HCT116 (cell line): ENCODE measurements around the gene FAM241A. TPM values are rescaled to one million over a fixed set of nuclear protein-coding genes. Genes with fewer than 3 reads are reported as not detected.

Experiments
- ATAC-seq: fragments of 200-7000 bp; cut with Tn5 transposase; 2 replicates; pipeline ENCODE4 v1.9.1; 2020; ENCODE audit warnings: mild to moderate bottlenecking, moderate library complexity
- BruUV-seq: library from RNA; stranded (reverse); fragments of 400-500 nt; replicated peaks from 2 replicates; lab custom pipeline; 2021; lab: Mats Ljungman, UMichigan
- CTCF ChIA-PET: fragments of 300-600 bp; sonication (Branson Sonifier 250); formaldehyde crosslinking; loops from one replicate; lab custom pipeline; 2021; ENCODE audit warnings: antibody characterized with exemption; lab: Charles Lee
- POLR2A ChIA-PET: fragments of 300-600, 350-600 bp; sonication (Branson Sonifier 250); formaldehyde crosslinking; loops from one replicate; lab custom pipeline; 2021; ENCODE audit warnings: antibody characterized with exemption; lab: Charles Lee
- RAD21 ChIA-PET, 2 experiments: fragments of 300-600 bp; sonication (Branson Sonifier 250); formaldehyde crosslinking; loops; one replicate each; lab custom pipeline; 2023; ENCODE audit warnings: low total read pairs in 2 of 2; ENCODE audit not compliant: uncharacterized antibody in 2 of 2, unreplicated experiment in 2 of 2, low non-redundant PET in 1 of 2; lab: Charles Lee
- DNase-seq: peaks from one replicate; pipeline ENCODE4 v3.0.0-alpha.2; 2010; ENCODE audit warnings: low read depth, low spot score
- H2AFZ ChIP-seq: fragments of 200-600 bp; shearing (Covaris generic), sonication (generic); 2 replicates; pipeline ENCODE4 v1.6.1; 2017; ENCODE audit warnings: low read depth, mixed run types, mixed read lengths, antibody characterized with exemption, low read length; ENCODE audit not compliant: poor library complexity, severe bottlenecking
- H3K27ac ChIP-seq: 2 replicates; pipeline ENCODE4 v1.5.1; 2012; ENCODE audit warnings: low read depth, low read length
- H3K27me3 ChIP-seq: fragments of 200-600 bp; sonication (generic); 2 replicates; pipeline ENCODE4 v1.6.1; 2016; ENCODE audit warnings: mixed run types, low read length, mixed read lengths; ENCODE audit not compliant: insufficient read depth
- H3K36me3 ChIP-seq, 2 experiments: fragments of 200-500 bp in 1 of 2; fragments of 200-600 bp in 1 of 2; sonication (Bioruptor generic) in 1 of 2; sonication (generic) in 1 of 2; 2 replicates each; pipeline versions ENCODE4 v1.5.1 to v1.6.1; 2014 to 2016; ENCODE audit warnings: low read length in 2 of 2, inconsistent platforms in 1 of 2, mixed read lengths in 1 of 2, mixed run types in 1 of 2; ENCODE audit not compliant: insufficient read depth in 2 of 2, control insufficient read depth in 1 of 2
- H3K4me1 ChIP-seq, 2 experiments: fragments of 200-600 bp in 1 of 2; sonication (generic) in 1 of 2; 2 replicates each; pipeline versions ENCODE4 v1.5.1 to v1.6.1; 2012 to 2017; ENCODE audit warnings: low read length in 2 of 2, inconsistent platforms in 1 of 2, mild to moderate bottlenecking in 1 of 2, mixed read lengths in 1 of 2, mixed run types in 1 of 2, moderate library complexity in 1 of 2; ENCODE audit not compliant: insufficient read depth in 2 of 2, control insufficient read depth in 1 of 2
- H3K4me2 ChIP-seq: fragments of 200-600 bp; sonication (generic); 2 replicates; pipeline ENCODE4 v1.6.1; 2017; ENCODE audit warnings: mixed run types, low read length, mixed read lengths
- H3K4me3 ChIP-seq, 2 experiments: fragments of 200-600 bp in 1 of 2; sonication (generic) in 1 of 2; replicated peaks in 1 of 2; 2 replicates each; pipeline ENCODE4 v1.5.1; 2011 to 2016; ENCODE audit warnings: low read length in 2 of 2, control low read depth in 1 of 2, low read depth in 1 of 2, mild to moderate bottlenecking in 1 of 2, mixed read lengths in 1 of 2, mixed run types in 1 of 2
- H3K79me2 ChIP-seq: fragments of 200-600 bp; sonication (generic); 2 replicates; pipeline ENCODE4 v1.6.1; 2017; ENCODE audit warnings: mild to moderate bottlenecking, mixed run types, low read length, moderate library complexity, mixed read lengths; ENCODE audit not compliant: insufficient read depth
- H3K9ac ChIP-seq: fragments of 200-600 bp; sonication (generic); 2 replicates; pipeline ENCODE4 v1.6.1; 2016; ENCODE audit warnings: low read length, mixed read lengths
- H3K9me2 ChIP-seq: fragments of 200-600 bp; sonication (generic), shearing (Covaris generic); 2 replicates; pipeline ENCODE4 v1.6.1; 2017; ENCODE audit warnings: mixed run types, mild to moderate bottlenecking, moderate library complexity; ENCODE audit not compliant: insufficient read depth
- H3K9me3 ChIP-seq, 2 experiments: fragments of 200-500 bp in 1 of 2; fragments of 200-600 bp in 1 of 2; sonication (Bioruptor generic) in 1 of 2; sonication (generic) in 1 of 2; 2 replicates each; pipeline ENCODE4 v1.6.1; 2014 to 2017; ENCODE audit warnings: low read length in 2 of 2, mixed read lengths in 2 of 2, inconsistent platforms in 1 of 2, low read depth in 1 of 2, mild to moderate bottlenecking in 1 of 2, mixed run types in 1 of 2, moderate library complexity in 1 of 2; ENCODE audit not compliant: control insufficient read depth in 1 of 2, insufficient read depth in 1 of 2
- H4K20me1 ChIP-seq: fragments of 200-600 bp; sonication (generic), shearing (Covaris generic); 2 replicates; pipeline ENCODE4 v1.6.1; 2017; ENCODE audit warnings: mixed run types, mild to moderate bottlenecking, moderate library complexity; ENCODE audit not compliant: insufficient read depth
- CBX3 ChIP-seq: IDR thresholded peaks from 2 replicates; pipeline ENCODE4 v1.6.1; 2012; ENCODE audit warnings: low read depth
- ELF1 ChIP-seq: IDR thresholded peaks from 2 replicates; pipeline ENCODE4 v1.6.1; 2012; ENCODE audit warnings: low read depth, borderline replicate concordance
- EZH2 ChIP-seq: fragments of 200-600 bp; sonication (generic); IDR thresholded peaks from 2 replicates; pipeline ENCODE4 v1.6.1; 2017; ENCODE audit warnings: antibody characterized with exemption, mixed run types
- EZH2phosphoT487 ChIP-seq: fragments of 200-600 bp; IDR thresholded peaks from 2 replicates; pipeline ENCODE4 v1.6.1; 2018; ENCODE audit warnings: antibody characterized with exemption, borderline replicate concordance
- FOSL1 ChIP-seq: IDR thresholded peaks from 2 replicates; pipeline ENCODE4 v1.6.1; 2012; ENCODE audit warnings: low read depth
- JUND ChIP-seq: IDR thresholded peaks from 2 replicates; pipeline ENCODE4 v1.6.1; 2012
- POLR2A ChIP-seq: IDR thresholded peaks from 2 replicates; pipeline ENCODE4 v1.7.0; 2011; ENCODE audit warnings: borderline replicate concordance; ENCODE audit not compliant: insufficient read depth, insufficient read length; ENCODE audit errors: extremely low read depth
- POLR2AphosphoS5 ChIP-seq: IDR thresholded peaks from 2 replicates; pipeline ENCODE4 v1.6.1; 2011; ENCODE audit warnings: mild to moderate bottlenecking, low read depth, low read length, moderate library complexity
- RAD21 ChIP-seq: IDR thresholded peaks from 2 replicates; pipeline ENCODE4 v1.6.1; 2012; ENCODE audit warnings: low read depth, mild to moderate bottlenecking
- SIN3A ChIP-seq: IDR thresholded peaks from 2 replicates; pipeline ENCODE4 v1.6.1; 2012; ENCODE audit warnings: low read depth
- SP1 ChIP-seq: IDR thresholded peaks from 2 replicates; pipeline ENCODE4 v1.6.1; 2012; ENCODE audit warnings: low read depth
- YY1 ChIP-seq: IDR thresholded peaks from 2 replicates; pipeline ENCODE4 v1.6.1; 2011; ENCODE audit warnings: low read length, low read depth, moderate library complexity, mild to moderate bottlenecking; ENCODE audit not compliant: insufficient replicate concordance; ENCODE audit errors: extremely low read depth
- ZNF274 ChIP-seq: fragments of 200-500 bp; sonication (Bioruptor generic); IDR thresholded peaks from 2 replicates; pipeline ENCODE4 v1.6.1; 2014; ENCODE audit warnings: mild to moderate bottlenecking, low read depth, low read length, inconsistent platforms
- intact Hi-C: fragments of 100-400 bp; cut with micrococcal nuclease; formaldehyde crosslinking; loops from 2 replicates; pipeline ENCODE4 v1.10.0; 2022
- total RNA-seq: library from RNA; stranded (reverse); gene quantifications from one replicate; pipeline ENCODE4 v1.2.1, GENCODE V29; 2021; ENCODE audit not compliant: unreplicated experiment
- TF ChIP-seq, protein P1 (sequence below): IDR thresholded peaks from 2 replicates; pipeline ENCODE4 v1.6.1; 2012; ENCODE audit warnings: low read depth
- TF ChIP-seq, protein P2 (sequence below): IDR thresholded peaks from 2 replicates; pipeline ENCODE4 v1.6.1; 2012
- TF ChIP-seq, protein P3 (sequence below): IDR thresholded peaks from 2 replicates; pipeline ENCODE4 v1.6.1; 2011; ENCODE audit warnings: mild to moderate bottlenecking, low read length, moderate library complexity; ENCODE audit not compliant: insufficient replicate concordance; ENCODE audit errors: extremely low read depth

The FAM241A gene
- total RNA-seq, 1 experiment from 2014 or later = 4.5 TPM

DNA sequence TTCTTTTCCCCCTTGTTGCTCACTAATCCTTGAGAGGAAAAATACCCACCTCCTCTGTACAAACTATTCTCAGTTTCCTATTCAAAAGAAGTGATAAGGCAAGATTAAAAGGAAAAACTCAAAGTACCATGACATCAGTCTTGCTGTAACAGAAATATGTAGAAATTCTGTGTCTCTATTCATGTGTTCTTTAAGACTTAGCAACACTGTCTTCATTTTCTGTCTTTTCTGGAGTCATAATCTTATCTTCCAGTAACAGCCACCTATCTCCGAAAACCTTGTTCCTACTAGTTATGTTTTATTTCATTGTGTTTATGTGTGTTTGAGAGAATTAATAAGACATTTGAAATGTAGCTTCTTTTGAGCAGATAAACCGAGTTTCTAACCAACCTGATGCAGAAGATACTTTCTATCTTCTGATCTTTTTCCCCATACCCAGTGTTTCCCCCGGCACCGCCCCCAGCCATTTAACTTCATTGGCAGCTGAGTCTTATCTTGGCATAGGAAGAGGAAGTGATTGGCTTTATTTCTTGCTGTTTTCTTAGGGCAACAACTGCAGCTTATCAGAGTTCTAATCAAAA lies 8.0 kb downstream of the FAM241A start:
- ChIA-PET POLR2A (no interaction called here), CTCF (no interaction called here), RAD21 (no interaction called here)
- Histone ChIP-seq H3K27me3 (no peaks in the 10 kb centered on the region), H3K79me2 (peaks cover 40% of the 10 kb centered on the region), H3K9ac (no peak overlapping the region), H3K4me3 (no peak overlapping the region), H4K20me1 (no peaks in the 10 kb centered on the region), H2AFZ (no peak overlapping the region), H3K4me1 (peaks cover 0 to 2% of the 10 kb centered on the region in 2 experiments; a peak in 1 of 4 replicates), H3K4me2 (no peak overlapping the region), H3K36me3 (no peaks in the 10 kb centered on the region), H3K9me2 (no peaks in the 10 kb centered on the region), H3K27ac (no peak overlapping the region), H3K9me3 (no peaks in the 10 kb centered on the region)
- TF ChIP-seq FOSL1 (no peak), SIN3A (no peak)
- no TSS peak for BruUV-seq
- DNase-seq = no peak
- ATAC-seq = no peak
- intact Hi-C loops = no loop called here

DNA sequence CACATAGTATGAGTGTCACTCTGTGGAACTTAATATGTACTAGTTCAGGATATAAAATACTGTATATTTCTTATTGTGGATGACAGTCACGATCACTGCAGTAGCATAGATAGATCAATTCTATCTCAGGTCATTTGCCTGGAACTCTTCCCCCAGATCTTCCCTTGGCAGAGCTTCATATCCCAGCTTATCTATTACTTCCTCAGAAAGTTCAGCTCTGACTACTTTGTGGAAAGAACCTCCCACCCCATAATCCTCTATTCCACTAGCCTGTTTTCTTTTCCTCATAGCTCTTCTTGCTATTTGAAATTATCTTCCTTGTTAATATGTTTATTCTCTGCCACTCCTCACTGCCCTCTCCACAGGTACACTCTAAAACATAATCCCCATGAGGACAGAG lies 10.9 kb downstream of the FAM241A start:
- Histone ChIP-seq H3K4me3 (no peak overlapping the region), H4K20me1 (no peaks in the 10 kb centered on the region), H2AFZ (no peak overlapping the region), H3K36me3 (no peaks in the 10 kb centered on the region), H3K4me1 (peaks cover 0 to 2% of the 10 kb centered on the region in 2 experiments; a peak in 1 of 4 replicates), H3K27me3 (no peaks in the 10 kb centered on the region), H3K9ac (no peak overlapping the region), H3K79me2 (peaks cover 17% of the 10 kb centered on the region), H3K27ac (no peak overlapping the region), H3K9me2 (no peaks in the 10 kb centered on the region), H3K4me2 (no peak overlapping the region), H3K9me3 (no peaks in the 10 kb centered on the region)
- DNase-seq (no peak), ATAC-seq (no peak)
- ChIA-PET RAD21 (no interaction called here), CTCF (no interaction called here), POLR2A (interaction anchor here (0.9 to 1.2 kb wide), 3 partner anchors 12 to 18 kb away, joined by 3 read pairs; no protein-coding TSS in a partner anchor)
- BruUV-seq = no TSS peak
- intact Hi-C loops = no loop called here
- no peak for TF ChIP-seq POLR2AphosphoS5
- no peak for TF ChIP-seq YY1
- TF ChIP-seq POLR2A = no peak
- TF ChIP-seq, protein P1, sequence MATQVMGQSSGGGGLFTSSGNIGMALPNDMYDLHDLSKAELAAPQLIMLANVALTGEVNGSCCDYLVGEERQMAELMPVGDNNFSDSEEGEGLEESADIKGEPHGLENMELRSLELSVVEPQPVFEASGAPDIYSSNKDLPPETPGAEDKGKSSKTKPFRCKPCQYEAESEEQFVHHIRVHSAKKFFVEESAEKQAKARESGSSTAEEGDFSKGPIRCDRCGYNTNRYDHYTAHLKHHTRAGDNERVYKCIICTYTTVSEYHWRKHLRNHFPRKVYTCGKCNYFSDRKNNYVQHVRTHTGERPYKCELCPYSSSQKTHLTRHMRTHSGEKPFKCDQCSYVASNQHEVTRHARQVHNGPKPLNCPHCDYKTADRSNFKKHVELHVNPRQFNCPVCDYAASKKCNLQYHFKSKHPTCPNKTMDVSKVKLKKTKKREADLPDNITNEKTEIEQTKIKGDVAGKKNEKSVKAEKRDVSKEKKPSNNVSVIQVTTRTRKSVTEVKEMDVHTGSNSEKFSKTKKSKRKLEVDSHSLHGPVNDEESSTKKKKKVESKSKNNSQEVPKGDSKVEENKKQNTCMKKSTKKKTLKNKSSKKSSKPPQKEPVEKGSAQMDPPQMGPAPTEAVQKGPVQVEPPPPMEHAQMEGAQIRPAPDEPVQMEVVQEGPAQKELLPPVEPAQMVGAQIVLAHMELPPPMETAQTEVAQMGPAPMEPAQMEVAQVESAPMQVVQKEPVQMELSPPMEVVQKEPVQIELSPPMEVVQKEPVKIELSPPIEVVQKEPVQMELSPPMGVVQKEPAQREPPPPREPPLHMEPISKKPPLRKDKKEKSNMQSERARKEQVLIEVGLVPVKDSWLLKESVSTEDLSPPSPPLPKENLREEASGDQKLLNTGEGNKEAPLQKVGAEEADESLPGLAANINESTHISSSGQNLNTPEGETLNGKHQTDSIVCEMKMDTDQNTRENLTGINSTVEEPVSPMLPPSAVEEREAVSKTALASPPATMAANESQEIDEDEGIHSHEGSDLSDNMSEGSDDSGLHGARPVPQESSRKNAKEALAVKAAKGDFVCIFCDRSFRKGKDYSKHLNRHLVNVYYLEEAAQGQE = no peak
- no peak for TF ChIP-seq SP1
- no peak for TF ChIP-seq ZNF274
- no peak for TF ChIP-seq EZH2phosphoT487
- TF ChIP-seq RAD21 = no peak
- no peak for TF ChIP-seq SIN3A
- no peak for TF ChIP-seq ELF1
- TF ChIP-seq CBX3 = no peak
- no peak for TF ChIP-seq JUND
- TF ChIP-seq, protein P2, sequence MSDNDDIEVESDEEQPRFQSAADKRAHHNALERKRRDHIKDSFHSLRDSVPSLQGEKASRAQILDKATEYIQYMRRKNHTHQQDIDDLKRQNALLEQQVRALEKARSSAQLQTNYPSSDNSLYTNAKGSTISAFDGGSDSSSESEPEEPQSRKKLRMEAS = no peak
- TF ChIP-seq, protein P3, sequence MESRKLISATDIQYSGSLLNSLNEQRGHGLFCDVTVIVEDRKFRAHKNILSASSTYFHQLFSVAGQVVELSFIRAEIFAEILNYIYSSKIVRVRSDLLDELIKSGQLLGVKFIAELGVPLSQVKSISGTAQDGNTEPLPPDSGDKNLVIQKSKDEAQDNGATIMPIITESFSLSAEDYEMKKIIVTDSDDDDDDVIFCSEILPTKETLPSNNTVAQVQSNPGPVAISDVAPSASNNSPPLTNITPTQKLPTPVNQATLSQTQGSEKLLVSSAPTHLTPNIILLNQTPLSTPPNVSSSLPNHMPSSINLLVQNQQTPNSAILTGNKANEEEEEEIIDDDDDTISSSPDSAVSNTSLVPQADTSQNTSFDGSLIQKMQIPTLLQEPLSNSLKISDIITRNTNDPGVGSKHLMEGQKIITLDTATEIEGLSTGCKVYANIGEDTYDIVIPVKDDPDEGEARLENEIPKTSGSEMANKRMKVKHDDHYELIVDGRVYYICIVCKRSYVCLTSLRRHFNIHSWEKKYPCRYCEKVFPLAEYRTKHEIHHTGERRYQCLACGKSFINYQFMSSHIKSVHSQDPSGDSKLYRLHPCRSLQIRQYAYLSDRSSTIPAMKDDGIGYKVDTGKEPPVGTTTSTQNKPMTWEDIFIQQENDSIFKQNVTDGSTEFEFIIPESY = no peak
- no peak for TF ChIP-seq EZH2
